ENCODE measurements around the gene IRX2. TPM values are rescaled to one million over a fixed set of nuclear protein-coding genes. Genes with fewer than 3 reads are reported as not detected.

IRX2 gene
- total and polyA plus RNA-seq, 9 donors = 0.04 to 0.46 (median 0.15) TPM; not detected in 4

GRCh38 chr5:2748179-2748860, 3.2 kb downstream of the IRX2 start:
- TF ChIP-seq CTCF (IDR thresholded peaks at IDR 0.05) (no peak), EP300 (IDR thresholded peaks at IDR 0.05) (no peak), POLR2A (IDR thresholded peaks at IDR 0.05) (no peak)
- intact Hi-C loops (cut with DNase I) = no loop called here
- Histone ChIP-seq H3K4me1 (ENCODE audit: insufficient read depth) (no peaks in the 10 kb centered on the region), H3K27me3 (no peaks in the 10 kb centered on the region), H3K36me3 (no peaks in the 10 kb centered on the region), H3K4me3 (no peak overlapping the region), H3K27ac (no peak overlapping the region), H3K9me3 (peaks cover 0 to 3% of the 10 kb centered on the region in 2 donors)
- no peak for DNase-seq
- WGBS, 3 donors = 3 to 8% (median 5%) methylated on average over 63 to 86 of the region's 86 CpGs

- Histone ChIP-seq H3K4me1 (ENCODE audit: insufficient read depth) (no peaks in the 10 kb centered on the region), H3K36me3 (no peaks in the 10 kb centered on the region), H3K27me3 (no peaks in the 10 kb centered on the region), H3K27ac (no peak overlapping the region), H3K9me3 (peaks cover 0 to 3% of the 10 kb centered on the region in 2 donors), H3K4me3 (no peak overlapping the region)
- DNase-seq = no peak
- 11 to 20% (median 14%) methylated on average over 26 of the region's 26 CpGs for WGBS, 3 donors
- intact Hi-C loops (cut with DNase I) = no loop called here
- no peak for TF ChIP-seq POLR2A (IDR thresholded peaks at IDR 0.05)
- no peak for TF ChIP-seq CTCF (IDR thresholded peaks at IDR 0.05)
- no peak for TF ChIP-seq EP300 (IDR thresholded peaks at IDR 0.05)
Measured at GRCh38 chr5:2747363-2748162, 3.9 kb downstream of the IRX2 start.

- H3K27me3 ChIP-seq = no peaks in the 10 kb centered on the region
- intact Hi-C loops (cut with DNase I) = no loop called here
- TF ChIP-seq EP300 (IDR thresholded peaks at IDR 0.05) = no peak
- TF ChIP-seq CTCF (IDR thresholded peaks at IDR 0.05) = no peak
- TF ChIP-seq POLR2A (IDR thresholded peaks at IDR 0.05) = no peak
- H3K4me1 ChIP-seq (ENCODE audit: insufficient read depth) = no peaks in the 10 kb centered on the region
- DNase-seq = no peak
- H3K36me3 ChIP-seq = no peaks in the 10 kb centered on the region
- no peak overlapping the region for H3K27ac ChIP-seq
- peaks cover 0 to 3% of the 10 kb centered on the region in 2 donors for H3K9me3 ChIP-seq
- 15 to 30% (median 19%) methylated on average over 3 of the region's 3 CpGs for WGBS, 3 donors
- no peak overlapping the region for H3K4me3 ChIP-seq
Measured at GRCh38 chr5:2746561-2747032, 4.9 kb downstream of the IRX2 start.

GRCh38 chr5:2744485-2744884, 7.0 kb downstream of the IRX2 start:
- Histone ChIP-seq H3K4me1 (ENCODE audit: insufficient read depth) (no peaks in the 10 kb centered on the region), H3K27me3 (no peaks in the 10 kb centered on the region), H3K4me3 (no peak overlapping the region), H3K9me3 (peaks cover 0 to 9% of the 10 kb centered on the region in 2 donors), H3K27ac (no peak overlapping the region), H3K36me3 (no peaks in the 10 kb centered on the region)
- no peak for DNase-seq
- intact Hi-C loops (cut with DNase I) = no loop called here
- no peak for TF ChIP-seq POLR2A (IDR thresholded peaks at IDR 0.05)
- TF ChIP-seq EP300 (IDR thresholded peaks at IDR 0.05) = no peak
- no peak for TF ChIP-seq CTCF (IDR thresholded peaks at IDR 0.05)
- WGBS, 3 donors = 27 to 35% (median 29%) methylated on average over 2 of the region's 2 CpGs

All from ovary (tissue), 9 donors.